K562 (cell line): ENCODE measurements around the gene PBX1. TPM values are rescaled to one million over a fixed set of nuclear protein-coding genes. Genes with fewer than 3 reads are reported as not detected.

Experiments used
- ATAC-seq: fragments of 200-7000 bp; cut with Tn5 transposase; 3 replicates; pipeline ENCODE4 v1.9.1; 2020; ENCODE audit warnings: moderate library complexity
- BruUV-seq: library from RNA; stranded (reverse); fragments of 400-500 nt; replicated peaks from 2 replicates; lab custom pipeline; 2021; lab: Mats Ljungman, UMichigan
- CTCF ChIA-PET: fragments of 300-600 bp; formaldehyde crosslinking; extraction: SDS; loops from one replicate; lab custom pipeline; 2021; ENCODE audit warnings: low intra/inter-chr PET ratio; lab: Yijun Ruan, JAX
- POLR2A ChIA-PET: fragments of 300-600, 350-650 bp; sonication (Branson Sonifier 250); formaldehyde crosslinking; extraction: SDS; loops from one replicate; lab custom pipeline; 2021; ENCODE audit warnings: antibody characterized with exemption, inconsistent platforms; lab: Yijun Ruan, JAX
- DNase-seq, 4 experiments: peaks; one replicate each; pipeline versions ENCODE4 v3.0.0 to v3.0.0-alpha.2; 2011 to 2018; ENCODE audit warnings: low spot score in 3 of 4, mixed read lengths in 3 of 4; ENCODE audit errors: extremely low read depth in 1 of 4
- FAIRE-seq: peaks from 2 replicates; lab custom pipeline; 2011; peaks lifted over from hg19 to GRCh38; lab: Jason Lieb, UNC
- H2AFZ ChIP-seq: 2 replicates; pipeline ENCODE4 v1.6.0; 2011; ENCODE audit warnings: low read depth, low read length, control low read depth, inconsistent platforms
- H3K27ac ChIP-seq: fragments of 200-600 bp; 3 replicates; pipeline ENCODE4 v1.8.0; 2011; ENCODE audit warnings: low read depth, mild to moderate bottlenecking, control low read depth, inconsistent platforms, low read length, moderate library complexity, mixed read lengths; ENCODE audit errors: extremely low read depth
- H3K27me3 ChIP-seq, 2 experiments: fragments of 300-600 bp in 1 of 2; 2 replicates in 1 of 2; 3 replicates in 1 of 2; pipeline versions ENCODE4 v1.6.0 to v1.8.0; 2011; ENCODE audit warnings: inconsistent platforms in 2 of 2, low read length in 2 of 2, mild to moderate bottlenecking in 1 of 2, mixed read lengths in 1 of 2, moderate library complexity in 1 of 2; ENCODE audit not compliant: control insufficient read depth in 2 of 2, insufficient read depth in 2 of 2
- H3K36me3 ChIP-seq: fragments of 300-600 bp; 3 replicates; pipeline ENCODE4 v1.8.0; 2011; ENCODE audit warnings: mild to moderate bottlenecking, low read length, inconsistent platforms; ENCODE audit not compliant: control insufficient read depth, insufficient read depth
- H3K4me1 ChIP-seq, 2 experiments: fragments of 200-600 bp in 1 of 2; replicated peaks in 1 of 2; 2 replicates in 1 of 2; 3 replicates in 1 of 2; pipeline versions ENCODE4 v1.5.1 to v1.8.0; 2011; ENCODE audit warnings: inconsistent platforms in 2 of 2, low read length in 2 of 2, mild to moderate bottlenecking in 1 of 2, mixed read lengths in 1 of 2, moderate library complexity in 1 of 2; ENCODE audit not compliant: control insufficient read depth in 2 of 2, insufficient read depth in 2 of 2
- H3K4me2 ChIP-seq: 2 replicates; pipeline ENCODE4 v1.6.1; 2011; ENCODE audit warnings: low read length, control low read depth, inconsistent platforms, mixed read lengths; ENCODE audit not compliant: insufficient read depth
- H3K4me3 ChIP-seq: fragments of 200-600 bp; sonication (generic), shearing (Covaris generic); 2 replicates; pipeline ENCODE4 v1.5.1; 2016; ENCODE audit warnings: control low read depth, inconsistent platforms
- H3K79me2 ChIP-seq: fragments of 200-600 bp; 3 replicates; pipeline ENCODE4 v1.8.0; 2011; ENCODE audit warnings: low read length, inconsistent platforms; ENCODE audit not compliant: control insufficient read depth, insufficient read depth
- H3K9ac ChIP-seq, 2 experiments: 2 replicates each; pipeline versions ENCODE4 v1.6.0 to v1.6.1; 2011; ENCODE audit warnings: low read depth in 2 of 2, low read length in 2 of 2, control low read depth in 1 of 2, inconsistent platforms in 1 of 2, mild to moderate bottlenecking in 1 of 2, mixed read lengths in 1 of 2; ENCODE audit not compliant: insufficient read depth in 1 of 2
- H3K9me1 ChIP-seq: one replicate; pipeline ENCODE4 v1.6.0; 2011; ENCODE audit warnings: inconsistent platforms, mild to moderate bottlenecking, low read length, moderate library complexity; ENCODE audit not compliant: control insufficient read depth, insufficient read depth
- H3K9me3 ChIP-seq: replicated peaks from 2 replicates; pipeline ENCODE4 v1.5.1; 2011; ENCODE audit warnings: low read depth, low read length, inconsistent platforms; ENCODE audit not compliant: control insufficient read depth, insufficient read depth
- H4K20me1 ChIP-seq: replicated peaks from 2 replicates; pipeline ENCODE4 v1.6.1; 2011; ENCODE audit warnings: low read length, inconsistent platforms, mixed read lengths; ENCODE audit not compliant: control insufficient read depth, insufficient read depth
- CHD1 ChIP-seq: fragments of 200-600 bp; sonication (generic); IDR thresholded peaks from one replicate; pipeline ENCODE4 v1.6.1; 2012; ENCODE audit warnings: mild to moderate bottlenecking, moderate library complexity, low read length, inconsistent platforms
- ELK1 ChIP-seq: sonication (generic); formaldehyde crosslinking; IDR thresholded peaks from 2 replicates; pipeline ENCODE4 v1.8.1; 2022; ENCODE audit warnings: missing genetic modification reagents
- FOXK1 ChIP-seq: sonication (generic); formaldehyde crosslinking; IDR thresholded peaks from 2 replicates; pipeline ENCODE4 v1.8.0; 2022; ENCODE audit warnings: missing genetic modification reagents, mild to moderate bottlenecking, borderline replicate concordance
- HNRNPH1 ChIP-seq: fragments of 200-400 bp; formaldehyde crosslinking; optimal IDR thresholded peaks from 2 replicates; pipeline ENCODE3; 2017; ENCODE audit warnings: low read depth, mild to moderate bottlenecking, low read length, moderate library complexity
- KDM2B ChIP-seq: fragments of 250-450 bp; sonication (Bioruptor Pico); IDR thresholded peaks from 2 replicates; pipeline ENCODE4 v1.8.0; 2021; ENCODE audit warnings: mild to moderate bottlenecking, moderate library complexity
- NR2C2 ChIP-seq, 2 experiments: fragments of 200-800 bp in 1 of 2; sonication (Bioruptor generic) in 1 of 2; sonication (generic) in 1 of 2; formaldehyde crosslinking in 1 of 2; IDR thresholded peaks; 2 replicates each; pipeline versions ENCODE4 v1.6.1 to v1.8.0; 2016 to 2022; ENCODE audit warnings: mild to moderate bottlenecking in 1 of 2, missing compliant biosample characterization in 1 of 2, missing genetic modification characterization in 1 of 2, missing genetic modification reagents in 1 of 2
- POLR2B ChIP-seq: fragments of 450-650 bp; IDR thresholded peaks from 2 replicates; pipeline ENCODE4 v1.6.1; 2018; ENCODE audit warnings: low read depth; ENCODE audit not compliant: partially characterized antibody
- RBFOX2 ChIP-seq: fragments of 200-400 bp; formaldehyde crosslinking; IDR thresholded peaks from 2 replicates; pipeline ENCODE4 v1.6.1; 2017; ENCODE audit warnings: low read depth, mild to moderate bottlenecking, low read length, moderate library complexity
- RBM34 ChIP-seq: fragments of 200-400 bp; formaldehyde crosslinking; IDR thresholded peaks from 2 replicates; pipeline ENCODE4 v1.6.1; 2018; ENCODE audit warnings: low read length, borderline replicate concordance; ENCODE audit not compliant: insufficient read depth
- RERE ChIP-seq: sonication (generic); formaldehyde crosslinking; IDR thresholded peaks from 2 replicates; pipeline ENCODE4 v1.8.0; 2023; ENCODE audit warnings: missing genetic modification reagents, mild to moderate bottlenecking, borderline replicate concordance
- SMARCE1 ChIP-seq: fragments of 450-650 bp; IDR thresholded peaks from 2 replicates; pipeline ENCODE4 v1.7.1; 2016; ENCODE audit warnings: mild to moderate bottlenecking
- ZNF134 ChIP-seq: fragments of 250-450 bp; sonication (Bioruptor Pico); conservative IDR thresholded peaks from 2 replicates; pipeline ENCODE4 v1.4.0; 2020
- ZNF316 ChIP-seq: fragments of 450-650 bp; IDR thresholded peaks from 2 replicates; pipeline ENCODE4 v1.6.1; 2016
- ZNF431 ChIP-seq: sonication (generic); formaldehyde crosslinking; IDR thresholded peaks from 2 replicates; pipeline ENCODE4 v1.8.0; 2022; ENCODE audit warnings: mild to moderate bottlenecking, missing genetic modification reagents
- ZNF561 ChIP-seq: fragments of 450-650 bp; formaldehyde crosslinking; conservative IDR thresholded peaks from 2 replicates; pipeline ENCODE4 v1.4.0; 2020; ENCODE audit warnings: mild to moderate bottlenecking, moderate library complexity
- ZNF766 ChIP-seq: fragments of 200-800 bp; sonication (Bioruptor generic); conservative IDR thresholded peaks from 2 replicates; pipeline ENCODE4 v1.6.1; 2016; ENCODE audit warnings: missing genetic modification characterization, missing compliant biosample characterization
- ZNF77 ChIP-seq: fragments of 250-450 bp; sonication (Bioruptor Pico); IDR thresholded peaks from 2 replicates; pipeline ENCODE4 v1.5.0; 2020
- ZNF778 ChIP-seq: fragments of 450-650 bp; formaldehyde crosslinking; IDR thresholded peaks from 2 replicates; pipeline ENCODE4 v1.4.0; 2020; ENCODE audit warnings: mild to moderate bottlenecking, moderate library complexity
- WGBS: fragments of 100-300 bp; shearing (Covaris generic); methylation state at CpG from one replicate; pipeline ENCODE4 v1.1.6; 2016; ENCODE audit warnings: low coverage, mixed read lengths; ENCODE audit not compliant: insufficient coverage; ENCODE audit errors: missing lambda C conversion rate; 5-methylcytosine and 5-hydroxymethylcytosine counted together
- in situ Hi-C: fragments of 300-500 bp; cut with MboI; formaldehyde crosslinking; loops from 4 replicates; pipeline ENCODE4 v1.15.0; 2018; ENCODE audit warnings: inconsistent platforms, mixed read lengths
- intact Hi-C: fragments of 100-400 bp; cut with micrococcal nuclease; formaldehyde crosslinking; loops from 2 replicates; pipeline ENCODE4 v1.14.2; 2022
- polyA plus RNA-seq, 8 experiments: library from polyadenylated mRNA; depleted of rRNA in 4 of 8; stranded (reverse) in 5 of 8; unstranded in 3 of 8; fragments of >200 nt; fragmentation: Nextera tagmentation in 2 of 8; fragmentation: Illumina TruSeq in 1 of 8; extraction: Ambion mirVana in 2 of 8; extraction: Trizol in 1 of 8; gene quantifications; 2 replicates each; pipeline versions ENCODE4 v1.2.1 to v1.2.3, GENCODE V29; 2011 to 2014; ENCODE audit warnings: inconsistent platforms in 1 of 8, missing spikeins in 1 of 8
- total RNA-seq, 7 experiments: library from RNA; depleted of rRNA in 6 of 7; stranded (reverse); fragments of >200 nt in 6 of 7; fragmentation: Illumina TruSeq in 2 of 7; extraction: Trizol in 2 of 7; gene quantifications; 2 replicates each; pipeline versions ENCODE4 v1.2.1 to v1.2.3, GENCODE V29; 2011 to 2021; ENCODE audit warnings: low replicate concordance in 1 of 7

The PBX1 gene
- total and polyA plus RNA-seq, 9 of the 15 experiments (the other 6 are each of a cell fraction or from before 2014, with no cell fraction given), result 0.03 to 0.62 (median 0.17) TPM

GRCh38 chr1:164876398-164877116 is 317.6 kb downstream of the PBX1 start:
- H3K4me3 ChIP-seq, result no peak overlapping the region
- ChIA-PET CTCF (no interaction called here), POLR2A (no interaction called here)
- no peaks in the 10 kb centered on the region; a peak in 1 of 5 replicates for H3K27me3 ChIP-seq
- WGBS, result 1% methylated on average over 12 of the region's 12 CpGs
- in situ Hi-C loops (no loop called here), intact Hi-C loops (no loop called here)
- H3K79me2 ChIP-seq, result no peaks in the 10 kb centered on the region
- no TSS peak for BruUV-seq
- no peak overlapping the region for H3K9ac ChIP-seq
- H3K36me3 ChIP-seq, result no peaks in the 10 kb centered on the region
- DNase-seq (no peak), ATAC-seq (no peak), FAIRE-seq (no peak)
- no peaks in the 10 kb centered on the region for H3K9me3 ChIP-seq
- H3K4me2 ChIP-seq, result no peak overlapping the region
- no peak overlapping the region for H3K27ac ChIP-seq
- no peaks in the 10 kb centered on the region for H4K20me1 ChIP-seq
- H2AFZ ChIP-seq, result no peak overlapping the region
- no peaks in the 10 kb centered on the region for H3K9me1 ChIP-seq
- H3K4me1 ChIP-seq, result no peaks in the 10 kb centered on the region
- no peak for TF ChIP-seq ZNF134
- no peak for TF ChIP-seq KDM2B (CRISPR knock-in tag)
- no peak for TF ChIP-seq ZNF316
- no peak for TF ChIP-seq HNRNPH1
- TF ChIP-seq RBFOX2, result no peak
- no peak for TF ChIP-seq ZNF766 (CRISPR knock-in tag)
- TF ChIP-seq CHD1, result no peak
- no peak for TF ChIP-seq NR2C2 (CRISPR knock-in tag; IDR thresholded peaks at IDR 0.05)
- TF ChIP-seq NR2C2 (tag; IDR thresholded peaks at IDR 0.05), result no peak
- no peak for TF ChIP-seq ZNF561 (CRISPR knock-in tag)
- no peak for TF ChIP-seq ZNF77 (CRISPR knock-in tag)
- no peak for TF ChIP-seq RBM34
- no peak for TF ChIP-seq FOXK1 (CRISPR knock-in tag)
- TF ChIP-seq ELK1 (CRISPR knock-in tag), result no peak
- no peak for TF ChIP-seq SMARCE1
- TF ChIP-seq ZNF778 (CRISPR knock-in tag), result no peak
- no peak for TF ChIP-seq ZNF431 (CRISPR knock-in tag)
- no peak for TF ChIP-seq POLR2B
- no peak for TF ChIP-seq RERE (CRISPR knock-in tag)
